ENCODE results near the gene SZT2.

DNA sequence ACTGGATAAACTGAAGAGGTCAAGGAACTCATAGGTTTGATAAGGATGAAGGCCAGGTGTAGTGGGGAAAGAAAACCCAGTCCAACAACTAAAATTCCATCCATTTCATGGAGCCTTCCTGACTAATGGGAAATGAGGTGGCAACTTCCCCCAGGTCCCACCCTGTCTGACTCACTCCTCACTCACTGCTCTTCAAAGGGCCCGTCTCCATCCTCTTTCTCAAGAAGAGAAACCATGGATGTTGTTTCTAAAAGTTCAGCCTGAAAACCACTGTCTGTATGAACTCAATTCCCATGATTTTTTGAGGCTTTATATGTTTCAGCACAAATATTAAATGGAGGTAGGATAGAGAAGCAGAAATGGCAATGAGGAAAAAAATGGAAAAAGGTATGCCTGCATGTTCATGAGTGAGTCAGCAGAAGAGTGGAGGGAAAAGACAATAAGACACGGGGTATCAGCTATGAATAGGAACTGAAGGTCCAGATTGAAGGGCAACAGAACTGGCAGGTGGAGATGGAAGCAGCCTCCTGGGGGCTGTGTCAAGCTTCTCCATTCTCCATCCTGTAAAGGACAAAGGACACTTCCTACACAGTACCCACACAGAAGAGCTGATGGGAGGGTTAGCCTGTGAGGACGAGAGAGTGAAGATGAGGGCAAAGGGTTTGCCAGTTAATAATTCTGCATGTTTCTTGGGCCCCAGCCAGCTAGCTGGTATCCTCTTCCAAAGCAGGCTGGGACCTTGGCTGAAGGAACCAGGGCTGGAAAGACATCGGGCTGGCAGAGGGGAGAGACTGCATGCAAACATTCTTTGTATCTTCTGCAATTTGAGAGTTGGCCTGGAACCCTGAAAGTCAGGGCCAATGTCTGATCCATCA is 16.4 kb upstream of the SZT2 start:
- no peak for TF ChIP-seq EZH2phosphoT487 (IDR thresholded peaks at IDR 0.05)
- TF ChIP-seq, protein P1, sequence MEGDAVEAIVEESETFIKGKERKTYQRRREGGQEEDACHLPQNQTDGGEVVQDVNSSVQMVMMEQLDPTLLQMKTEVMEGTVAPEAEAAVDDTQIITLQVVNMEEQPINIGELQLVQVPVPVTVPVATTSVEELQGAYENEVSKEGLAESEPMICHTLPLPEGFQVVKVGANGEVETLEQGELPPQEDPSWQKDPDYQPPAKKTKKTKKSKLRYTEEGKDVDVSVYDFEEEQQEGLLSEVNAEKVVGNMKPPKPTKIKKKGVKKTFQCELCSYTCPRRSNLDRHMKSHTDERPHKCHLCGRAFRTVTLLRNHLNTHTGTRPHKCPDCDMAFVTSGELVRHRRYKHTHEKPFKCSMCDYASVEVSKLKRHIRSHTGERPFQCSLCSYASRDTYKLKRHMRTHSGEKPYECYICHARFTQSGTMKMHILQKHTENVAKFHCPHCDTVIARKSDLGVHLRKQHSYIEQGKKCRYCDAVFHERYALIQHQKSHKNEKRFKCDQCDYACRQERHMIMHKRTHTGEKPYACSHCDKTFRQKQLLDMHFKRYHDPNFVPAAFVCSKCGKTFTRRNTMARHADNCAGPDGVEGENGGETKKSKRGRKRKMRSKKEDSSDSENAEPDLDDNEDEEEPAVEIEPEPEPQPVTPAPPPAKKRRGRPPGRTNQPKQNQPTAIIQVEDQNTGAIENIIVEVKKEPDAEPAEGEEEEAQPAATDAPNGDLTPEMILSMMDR (IDR thresholded peaks at IDR 0.05): no peak
